ENCODE measurements around the gene CDCA5.

CDCA5 gene

GRCh38 chr11:65083834-65084597 lies at the start of gene CDCA5, which contains the start of gene ZFPL1:
Gene CDCA5, minus strand, starts transcription at chr11:65084040. Its CDS starts 62 bp downstream, at chr11:65083978.
Gene ZFPL1, plus strand, starts transcription at chr11:65084222. Its CDS starts 477 bp downstream, at chr11:65084699.
- peak; percentile 88 to 96 (median 94) for DNase-seq

- peak in 1 of 4 experiments; percentile 13 for DNase-seq
Measured at GRCh38 chr11:65132988-65133700, 49.3 kb upstream of the CDCA5 start.

- no peak for DNase-seq
Measured at GRCh38 chr11:65132238-65132987, 48.6 kb upstream of the CDCA5 start.

- no peak for DNase-seq
Measured at GRCh38 chr11:65131895-65132237, 48.0 kb upstream of the CDCA5 start.

GRCh38 chr11:65131417-65131776 lies 47.6 kb upstream of the CDCA5 start:
- DNase-seq = no peak

- no peak for DNase-seq
Measured at GRCh38 chr11:65130631-65131416, 47.0 kb upstream of the CDCA5 start.

GRCh38 chr11:65129649-65130441 lies 46.0 kb upstream of the CDCA5 start:
- no peak for DNase-seq

- DNase-seq = no peak
Measured at GRCh38 chr11:65128182-65129145, 44.6 kb upstream of the CDCA5 start.

GRCh38 chr11:65127473-65128181 lies 43.8 kb upstream of the CDCA5 start:
- DNase-seq = no peak

GRCh38 chr11:65126624-65127274 lies 42.9 kb upstream of the CDCA5 start:
- no peak for DNase-seq

GRCh38 chr11:65125197-65126056 lies 41.6 kb upstream of the CDCA5 start:
- no peak for DNase-seq

GRCh38 chr11:65124480-65125196 lies 40.8 kb upstream of the CDCA5 start:
- DNase-seq = no peak

GRCh38 chr11:65121865-65122696 lies 38.2 kb upstream of the CDCA5 start, which contains the start of the genes FAU and MRPL49:
Gene FAU, minus strand, starts transcription at chr11:65122134. Its CDS starts 321 bp downstream, at chr11:65121813.
Gene MRPL49, plus strand, starts transcription at chr11:65122321. Its CDS starts 26 bp downstream, at chr11:65122347.
- DNase-seq = peak; percentile 89 to 98 (median 94)

GRCh38 chr11:65121447-65121864 lies 37.6 kb upstream of the CDCA5 start:
- no peak for DNase-seq

- DNase-seq = no peak
Measured at GRCh38 chr11:65120831-65121230, 37.0 kb upstream of the CDCA5 start.

- no peak for DNase-seq
Measured at GRCh38 chr11:65119670-65119995, 35.8 kb upstream of the CDCA5 start.
